SIG-M5 treated with dmso at 0.1 percent for 504 hours (cell line): ENCODE data around the gene PCP2.

Experiments used
- DNase-seq: peaks from one replicate; lab custom pipeline; 2025; ENCODE audit not compliant: unreplicated experiment; lab: John Stamatoyannopoulos, UW

PCP2 gene

DNA sequence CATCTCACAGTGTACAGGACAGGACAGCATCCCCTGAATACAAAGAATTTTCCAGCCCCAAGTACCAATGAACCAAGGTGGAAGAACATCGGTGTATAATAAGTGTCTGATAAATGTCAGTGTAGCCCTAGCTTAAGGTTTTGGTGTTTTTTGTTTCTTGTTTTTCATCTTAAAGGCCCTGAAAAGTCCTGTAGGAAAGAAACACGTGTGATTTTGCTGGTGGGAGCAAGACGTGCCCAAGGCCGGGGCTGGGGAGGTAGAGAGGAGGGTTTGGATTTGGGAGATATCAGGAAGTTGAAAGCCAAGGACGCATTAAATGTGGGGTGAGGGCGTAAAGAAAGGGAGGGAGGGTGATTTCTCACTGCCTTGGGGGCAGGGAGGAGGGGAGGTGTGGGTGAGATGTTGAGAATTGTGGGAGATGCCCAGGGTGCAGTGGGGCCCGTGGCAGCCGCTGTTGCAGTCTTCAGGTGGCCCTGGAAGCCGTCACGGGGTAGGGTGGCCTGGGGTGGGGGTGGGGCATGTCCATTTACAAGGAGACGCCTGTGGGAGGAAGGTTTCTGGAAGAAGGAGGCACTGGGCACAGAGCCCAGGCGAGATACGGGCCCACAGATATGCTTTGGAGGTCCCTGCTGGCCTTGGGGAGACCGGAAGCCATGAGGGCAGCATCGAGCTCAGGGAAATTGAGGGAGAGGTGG is 31.1 kb downstream of the PCP2 start:
- no peak for DNase-seq

DNA sequence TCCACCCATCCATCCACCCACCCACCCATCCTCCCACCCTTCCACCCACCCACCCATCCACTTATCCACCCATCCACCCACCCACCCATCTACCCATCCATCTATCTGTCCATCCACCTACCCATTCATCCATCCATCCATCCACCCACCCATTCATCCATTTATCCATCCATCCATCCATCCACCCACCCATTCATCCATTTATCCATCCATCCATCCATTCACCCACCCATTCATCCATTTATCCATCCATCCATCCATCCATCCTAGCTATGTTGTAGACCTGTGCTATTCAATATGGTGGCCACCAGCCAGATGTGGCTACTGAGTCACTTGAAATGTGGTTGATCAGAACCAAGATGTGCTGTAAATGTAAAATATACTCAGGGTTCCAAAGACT is 32.8 kb downstream of the PCP2 start:
- no peak for DNase-seq

DNA sequence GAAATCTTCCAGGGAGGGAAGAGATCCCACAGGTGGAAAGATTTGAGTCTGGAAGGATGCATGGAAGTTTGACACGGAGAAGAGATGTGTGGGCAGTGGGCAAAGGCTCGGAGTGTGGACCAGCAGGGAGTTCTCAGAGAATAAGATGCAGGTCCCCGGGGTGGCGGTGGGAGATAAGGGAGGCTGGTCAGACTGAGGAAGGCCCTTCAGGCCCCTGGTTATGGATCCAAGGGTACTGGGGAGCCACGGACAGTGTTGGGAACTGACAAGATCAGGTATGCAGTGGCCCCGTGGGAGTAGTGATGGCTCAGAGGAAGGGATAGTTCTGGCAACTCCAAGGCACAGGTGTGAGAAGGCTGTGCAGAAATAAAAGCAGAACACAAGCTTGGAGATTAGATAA is 35.3 kb downstream of the PCP2 start:
- no peak for DNase-seq

DNA sequence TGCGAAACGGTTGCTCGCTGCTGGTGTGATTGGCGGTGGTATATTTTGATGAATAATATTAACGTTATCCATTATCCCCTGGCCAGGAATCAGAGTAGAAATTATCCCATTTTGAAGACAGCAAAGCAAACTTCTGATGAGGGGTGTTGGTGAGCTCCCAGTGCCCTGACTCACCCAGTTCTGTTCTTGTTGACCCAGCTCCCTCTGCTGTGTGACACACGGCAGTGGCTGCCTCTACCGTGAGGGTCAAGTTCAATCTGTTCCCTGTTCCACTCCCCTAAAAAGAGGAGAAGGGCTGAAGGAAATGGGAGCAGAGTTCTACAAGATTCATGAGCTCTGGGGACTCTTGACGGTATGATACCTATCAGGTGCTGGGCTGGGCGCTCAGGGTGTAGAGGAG is 35.8 kb downstream of the PCP2 start:
- DNase-seq = no peak

DNA sequence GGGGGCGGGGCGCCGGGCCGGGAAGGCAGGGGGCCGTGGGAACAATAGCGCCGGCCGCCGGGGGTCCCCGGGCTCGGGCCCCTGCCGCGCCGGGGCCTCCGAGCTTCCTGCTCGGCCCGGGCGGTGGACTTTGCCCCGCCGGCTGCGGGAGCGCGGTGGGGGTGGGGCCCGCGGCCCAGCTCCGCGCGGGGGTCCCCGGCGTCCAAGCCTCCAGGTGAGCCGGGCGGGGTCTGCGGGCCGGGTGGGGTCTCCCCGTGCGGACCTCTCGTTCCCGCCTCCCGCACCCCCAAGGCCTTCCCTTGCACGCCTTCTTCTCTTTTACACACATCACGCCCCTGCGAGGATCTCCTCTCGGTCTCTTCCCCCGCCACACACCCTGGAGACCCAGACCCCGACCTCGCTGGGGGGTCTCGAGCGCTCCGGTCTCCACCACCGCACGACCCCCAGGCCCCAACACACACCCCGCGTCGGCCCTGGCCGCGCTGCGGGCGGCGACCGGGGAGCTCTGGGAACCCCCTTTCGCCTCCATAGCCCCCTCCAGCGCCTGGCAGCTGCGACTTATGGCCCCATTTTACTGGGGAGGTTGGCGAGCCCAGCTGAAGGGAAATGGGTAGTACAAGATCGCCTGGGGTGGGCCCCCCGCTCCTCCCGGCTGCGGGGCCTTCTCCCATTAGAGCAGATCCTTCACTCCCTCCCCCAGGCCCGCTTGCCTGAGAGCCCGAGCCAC is 37.1 kb downstream of the PCP2 start:
- DNase-seq = no peak

DNA sequence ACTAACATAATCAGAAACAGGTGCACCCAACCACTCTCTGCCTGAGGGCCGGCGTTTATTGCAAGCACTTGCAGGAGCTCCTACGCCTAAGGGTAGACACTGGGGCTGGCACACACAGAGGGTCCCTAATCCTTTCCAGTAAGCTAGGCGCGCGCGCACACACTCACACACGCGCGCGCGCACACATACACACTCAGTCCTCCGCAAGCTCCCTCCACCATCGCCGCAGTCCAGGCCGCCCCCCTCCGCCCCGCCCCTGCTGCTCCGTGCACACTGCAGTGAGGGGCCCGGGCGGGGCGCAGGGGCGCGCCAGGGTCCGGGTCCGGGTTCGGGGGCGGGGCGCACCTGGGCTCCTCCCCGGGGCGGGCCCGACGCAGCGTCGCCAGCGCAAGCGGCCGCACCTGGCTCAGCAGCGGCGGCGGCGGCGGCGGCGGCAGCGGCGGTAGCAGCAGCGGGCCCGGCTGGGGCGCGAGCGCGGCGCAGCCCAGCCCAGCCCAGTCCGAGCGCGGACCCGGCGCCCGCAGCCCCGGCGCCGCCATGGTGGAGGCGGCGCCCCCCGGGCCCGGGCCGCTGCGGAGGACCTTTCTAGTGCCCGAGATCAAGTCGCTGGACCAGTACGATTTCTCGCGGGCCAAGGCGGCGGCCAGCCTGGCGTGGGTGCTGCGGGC is 37.9 kb downstream of the PCP2 start, which contains the start of gene CAMSAP3:
Gene CAMSAP3, plus strand, starts transcription at position 398 of the 668 bp plus-strand sequence. Its CDS starts 140 bp downstream, at position 538.
- peak; percentile 25 for DNase-seq

DNA sequence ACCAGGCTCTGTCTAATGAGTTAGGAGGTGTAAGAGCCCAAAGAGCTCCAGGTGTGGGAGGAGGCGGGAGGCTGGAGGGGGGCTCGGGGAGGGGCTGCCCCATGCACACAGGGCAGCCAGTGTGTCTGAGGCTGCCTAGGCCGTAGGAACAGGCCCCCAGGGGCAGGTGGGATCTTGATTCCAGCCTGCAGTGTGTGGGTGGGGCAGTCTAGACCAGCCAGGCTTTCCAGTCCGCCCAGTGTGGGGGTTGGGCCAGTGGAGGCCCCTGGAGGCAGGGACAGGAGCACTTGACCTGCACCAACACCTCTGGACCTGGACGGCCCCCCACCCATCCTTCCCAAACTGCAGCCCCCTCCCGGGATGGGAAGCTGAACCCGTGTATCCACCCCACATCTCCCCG is 43.3 kb downstream of the PCP2 start:
- DNase-seq = no peak

DNA sequence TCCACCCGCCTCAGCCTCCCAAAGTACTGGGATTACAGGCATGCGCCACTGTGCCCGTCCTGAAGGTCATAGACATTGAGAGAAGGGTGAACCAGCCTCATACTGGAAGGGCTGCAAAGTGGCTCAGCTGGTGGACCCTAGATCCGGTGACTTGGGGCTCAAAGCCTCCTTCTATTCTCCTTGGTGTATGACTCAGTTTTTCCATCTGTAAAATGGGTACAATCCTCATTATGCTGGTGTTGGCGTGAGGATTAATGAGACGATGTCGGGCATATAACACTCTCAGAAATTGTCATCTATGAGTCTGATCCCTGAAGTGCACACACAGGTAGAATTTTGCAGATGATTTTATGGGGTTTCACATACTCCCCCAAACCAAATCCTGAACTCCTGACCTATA is 43.7 kb downstream of the PCP2 start:
- DNase-seq = no peak

DNA sequence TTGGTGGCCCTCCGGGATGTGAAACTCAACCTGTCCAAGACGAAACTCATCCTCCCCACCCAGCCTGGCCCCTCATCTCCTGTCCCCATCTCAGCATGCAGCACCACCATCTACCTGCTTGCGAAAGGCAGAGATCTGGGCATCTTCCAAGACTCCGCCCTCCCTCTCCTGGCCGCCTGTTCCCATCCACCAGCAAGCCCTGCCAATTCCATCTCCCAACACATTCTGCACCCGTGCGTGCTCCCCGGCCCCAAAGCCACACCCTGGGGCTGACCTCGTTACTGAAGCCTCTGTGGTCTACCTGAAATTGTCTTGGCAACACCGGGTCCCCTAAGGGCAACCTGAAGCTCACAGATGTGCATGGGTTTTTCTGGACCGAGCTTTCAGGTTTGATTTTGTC is 51.1 kb downstream of the PCP2 start:
- no peak for DNase-seq
